Measurements from ENCODE around the gene SMCP.

GRCh38 chr1:152869808-152870419 is 8.2 kb upstream of the SMCP start:
- TF ChIP-seq, protein P1, sequence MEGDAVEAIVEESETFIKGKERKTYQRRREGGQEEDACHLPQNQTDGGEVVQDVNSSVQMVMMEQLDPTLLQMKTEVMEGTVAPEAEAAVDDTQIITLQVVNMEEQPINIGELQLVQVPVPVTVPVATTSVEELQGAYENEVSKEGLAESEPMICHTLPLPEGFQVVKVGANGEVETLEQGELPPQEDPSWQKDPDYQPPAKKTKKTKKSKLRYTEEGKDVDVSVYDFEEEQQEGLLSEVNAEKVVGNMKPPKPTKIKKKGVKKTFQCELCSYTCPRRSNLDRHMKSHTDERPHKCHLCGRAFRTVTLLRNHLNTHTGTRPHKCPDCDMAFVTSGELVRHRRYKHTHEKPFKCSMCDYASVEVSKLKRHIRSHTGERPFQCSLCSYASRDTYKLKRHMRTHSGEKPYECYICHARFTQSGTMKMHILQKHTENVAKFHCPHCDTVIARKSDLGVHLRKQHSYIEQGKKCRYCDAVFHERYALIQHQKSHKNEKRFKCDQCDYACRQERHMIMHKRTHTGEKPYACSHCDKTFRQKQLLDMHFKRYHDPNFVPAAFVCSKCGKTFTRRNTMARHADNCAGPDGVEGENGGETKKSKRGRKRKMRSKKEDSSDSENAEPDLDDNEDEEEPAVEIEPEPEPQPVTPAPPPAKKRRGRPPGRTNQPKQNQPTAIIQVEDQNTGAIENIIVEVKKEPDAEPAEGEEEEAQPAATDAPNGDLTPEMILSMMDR (IDR thresholded peaks at IDR 0.05; ENCODE audit: low read depth, low read length) = peak; percentile 78
- no peak for TF ChIP-seq EZH2phosphoT487 (IDR thresholded peaks at IDR 0.05; ENCODE audit: low read depth)
